IMR-90 (cell line): Measurements from ENCODE around the gene CAMTA2. TPM values are rescaled to one million over a fixed set of nuclear protein-coding genes. Genes with fewer than 3 reads are reported as not detected.

Source experiments
- ATAC-seq: fragments of 200-7000 bp; cut with Tn5 transposase; 2 replicates; pipeline ENCODE4 v1.9.1; 2020; ENCODE audit warnings: low read depth, mild to moderate bottlenecking, moderate library complexity
- BruUV-seq: library from RNA; stranded (reverse); fragments of 400-500 nt; replicated peaks from 2 replicates; lab custom pipeline; 2021; lab: Mats Ljungman, UMichigan
- CTCF ChIA-PET: fragments of 300-600 bp; formaldehyde crosslinking; extraction: SDS; loops from one replicate; lab custom pipeline; 2021; ENCODE audit warnings: antibody characterized with exemption; lab: Yijun Ruan, JAX
- POLR2A ChIA-PET: fragments of 300-600 bp; sonication (Branson Sonifier 250); formaldehyde crosslinking; loops from one replicate; lab custom pipeline; 2022; ENCODE audit warnings: antibody characterized with exemption; ENCODE audit not compliant: unreplicated experiment; lab: Charles Lee
- DNase-seq: peaks from one replicate; pipeline ENCODE4 v3.0.0; 2013
- H2AFZ ChIP-seq: replicated peaks from 2 replicates; pipeline ENCODE3; 2013; ENCODE audit warnings: low read length, mild to moderate bottlenecking; ENCODE audit not compliant: poor library complexity
- H2AK5ac ChIP-seq: 2 replicates; pipeline ENCODE4 v1.6.1; 2013; ENCODE audit warnings: low read depth, low read length, inconsistent platforms
- H2AK9ac ChIP-seq: replicated peaks from 2 replicates; pipeline ENCODE3; 2013; ENCODE audit warnings: mild to moderate bottlenecking, low read depth, low read length, moderate library complexity; ENCODE audit not compliant: poor library complexity
- H2BK120ac ChIP-seq: 2 replicates; pipeline ENCODE4 v1.6.1; 2013; ENCODE audit warnings: low read depth, low read length, inconsistent platforms
- H2BK15ac ChIP-seq: 3 replicates; pipeline ENCODE4 v1.6.1; 2013; ENCODE audit warnings: low read depth, low read length, inconsistent platforms
- H2BK20ac ChIP-seq: 2 replicates; pipeline ENCODE4 v1.6.1; 2013; ENCODE audit warnings: low read depth, mild to moderate bottlenecking, inconsistent platforms, low read length, moderate library complexity
- H2BK5ac ChIP-seq: 2 replicates; pipeline ENCODE4 v1.6.1; 2013; ENCODE audit warnings: mild to moderate bottlenecking, low read depth, low read length, inconsistent platforms; ENCODE audit not compliant: poor library complexity, severe bottlenecking
- H3K14ac ChIP-seq: replicated peaks from 2 replicates; pipeline ENCODE4 v1.6.1; 2013; ENCODE audit warnings: low read depth, low read length, inconsistent platforms
- H3K18ac ChIP-seq: 2 replicates; pipeline ENCODE4 v1.6.1; 2013; ENCODE audit warnings: low read depth, low read length, control low read depth
- H3K23ac ChIP-seq: 2 replicates; pipeline ENCODE4 v1.6.1; 2013; ENCODE audit warnings: low read depth, low read length, inconsistent platforms
- H3K27ac ChIP-seq: 2 replicates; pipeline ENCODE4 v1.5.1; 2013; ENCODE audit warnings: mild to moderate bottlenecking, control low read depth, low read length; ENCODE audit not compliant: insufficient read depth
- H3K27me3 ChIP-seq: 2 replicates; pipeline ENCODE4 v1.6.1; 2013; ENCODE audit warnings: low read length; ENCODE audit not compliant: control insufficient read depth, insufficient read depth
- H3K36me3 ChIP-seq: 2 replicates; pipeline ENCODE4 v1.6.1; 2013; ENCODE audit warnings: low read length, mixed read lengths; ENCODE audit not compliant: control insufficient read depth, insufficient read depth
- H3K4ac ChIP-seq: 2 replicates; pipeline ENCODE4 v1.6.1; 2013; ENCODE audit warnings: low read depth, low read length, inconsistent platforms
- H3K4me1 ChIP-seq: 2 replicates; pipeline ENCODE4 v1.6.1; 2013; ENCODE audit warnings: low read length, mixed read lengths; ENCODE audit not compliant: control insufficient read depth, insufficient read depth
- H3K4me2 ChIP-seq: 2 replicates; pipeline ENCODE4 v1.6.1; 2013; ENCODE audit warnings: low read depth, mild to moderate bottlenecking, control low read depth, low read length, moderate library complexity
- H3K4me3 ChIP-seq: 2 replicates; pipeline ENCODE4 v1.5.1; 2013; ENCODE audit warnings: low read depth, mild to moderate bottlenecking, control low read depth, low read length, moderate library complexity; ENCODE audit not compliant: insufficient read depth
- H3K56ac ChIP-seq: 2 replicates; pipeline ENCODE4 v1.6.1; 2013; ENCODE audit warnings: low read length, inconsistent platforms; ENCODE audit not compliant: insufficient read depth; ENCODE audit errors: extremely low read depth
- H3K79me1 ChIP-seq, 2 experiments: 2 replicates each; pipeline ENCODE4 v1.6.1; 2013; ENCODE audit warnings: low read length in 2 of 2, inconsistent platforms in 1 of 2, low read depth in 1 of 2
- H3K9ac ChIP-seq: 2 replicates; pipeline ENCODE4 v1.6.1; 2013; ENCODE audit warnings: low read depth, low read length, control low read depth
- H3K9me1 ChIP-seq: 2 replicates; pipeline ENCODE4 v1.6.1; 2013; ENCODE audit warnings: low read length, inconsistent platforms; ENCODE audit not compliant: insufficient read depth
- H3K9me3 ChIP-seq: 2 replicates; pipeline ENCODE4 v1.6.1; 2013; ENCODE audit warnings: low read length; ENCODE audit not compliant: control insufficient read depth, insufficient read depth
- H4K20me1 ChIP-seq: 2 replicates; pipeline ENCODE4 v1.6.1; 2013; ENCODE audit warnings: low read length, inconsistent platforms; ENCODE audit not compliant: insufficient read depth
- H4K5ac ChIP-seq: 2 replicates; pipeline ENCODE4 v1.6.1; 2013; ENCODE audit warnings: mild to moderate bottlenecking, low read depth, low read length, control low read depth
- H4K8ac ChIP-seq, 2 experiments: 2 replicates each; pipeline ENCODE4 v1.6.1; 2013; ENCODE audit warnings: low read depth in 2 of 2, low read length in 2 of 2, control low read depth in 1 of 2, inconsistent platforms in 1 of 2
- H4K91ac ChIP-seq: 2 replicates; pipeline ENCODE4 v1.6.1; 2013; ENCODE audit warnings: low read depth, low read length, inconsistent platforms; ENCODE audit not compliant: insufficient read depth
- POLR2A ChIP-seq: IDR thresholded peaks from 2 replicates; pipeline ENCODE4 v1.6.1; 2012; ENCODE audit warnings: mild to moderate bottlenecking, low read depth, low read length
- RAD21 ChIP-seq: IDR thresholded peaks from 2 replicates; pipeline ENCODE4 v1.6.1; 2012; ENCODE audit warnings: low read length, improper control_type of control experiment
- SMC3 ChIP-seq: fragments of 150-350 bp; IDR thresholded peaks from 2 replicates; pipeline ENCODE4 v1.6.1; 2016; ENCODE audit warnings: low read depth, mild to moderate bottlenecking, antibody characterized with exemption, low read length, moderate library complexity
- WGBS, 2 experiments: methylation state at CpG; one replicate each; pipeline versions ENCODE4 v1.1.5 to v1.1.7; 2013; ENCODE audit warnings: missing lambda C conversion rate in 2 of 2; ENCODE audit not compliant: insufficient read length in 1 of 2; ENCODE audit errors: extremely low coverage in 2 of 2; 5-methylcytosine and 5-hydroxymethylcytosine counted together
- dilution Hi-C: fragments of 300-500 bp; cut with HindIII; formaldehyde crosslinking; loops from one replicate; pipeline ENCODE4 v1.14.3; 2018; ENCODE audit warnings: low sequenced_read_pairs; ENCODE audit not compliant: unreplicated experiment
- in situ Hi-C: fragments of 300-500 bp; cut with MboI; formaldehyde crosslinking; loops from 3 replicates; pipeline ENCODE4 v1.14.3; 2019; ENCODE audit warnings: low sequenced_read_pairs, inconsistent platforms, mixed read lengths
- intact Hi-C: fragments of 100-400 bp; cut with micrococcal nuclease; formaldehyde crosslinking; loops from 2 replicates; pipeline ENCODE4 v1.10.0; 2022
- polyA plus RNA-seq, 3 experiments: library from polyadenylated mRNA; depleted of rRNA; stranded (reverse); fragments of >200 nt; gene quantifications; 2 replicates each; pipeline ENCODE4 v1.2.3, GENCODE V29; 2012; ENCODE audit warnings: low replicate concordance in 1 of 3
- total RNA-seq: library from RNA; depleted of rRNA; stranded (reverse); fragments of >200 nt; gene quantifications from 2 replicates; pipeline ENCODE4 v1.2.3, GENCODE V29; 2012
- TF ChIP-seq, protein P1 (sequence below): fragments of 150-350 bp; IDR thresholded peaks from 2 replicates; pipeline ENCODE4 v1.6.1; 2016; ENCODE audit warnings: low read depth, mild to moderate bottlenecking, low read length, moderate library complexity, borderline replicate concordance
- TF ChIP-seq, protein P2 (sequence below): conservative IDR thresholded peaks from 2 replicates; pipeline ENCODE4 v1.5.1; 2012; ENCODE audit warnings: mild to moderate bottlenecking, low read depth, low read length, improper control_type of control experiment
- TF ChIP-seq, protein P3 (sequence below): fragments of 150-350 bp; IDR thresholded peaks from 2 replicates; pipeline ENCODE4 v1.6.1; 2017; ENCODE audit warnings: mild to moderate bottlenecking, antibody characterized with exemption, low read length, low read depth

CAMTA2 gene
- total and polyA plus RNA-seq, 2 of the 4 experiments (the other 2 are of a cell fraction) = 1.4 to 54.7 TPM

DNA sequence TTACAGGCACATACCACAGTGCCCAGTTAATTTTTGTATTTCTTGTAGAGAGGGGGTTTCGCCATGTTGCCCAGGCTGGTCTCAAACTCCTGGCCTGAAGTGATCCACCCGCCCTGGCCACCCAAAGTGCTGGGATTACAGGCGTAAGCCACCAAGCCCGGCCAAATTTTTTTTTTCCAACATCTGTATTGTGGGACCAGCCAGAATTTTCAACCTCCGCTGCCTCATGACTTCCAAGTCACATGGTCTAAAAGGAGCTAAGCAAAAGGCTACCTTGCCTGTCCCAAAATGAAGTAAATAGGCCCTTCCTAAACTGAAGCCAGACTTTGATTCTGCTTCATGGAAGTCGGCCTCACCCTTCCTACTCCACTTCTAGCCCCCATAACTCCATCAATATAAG lies 15.6 kb downstream of the CAMTA2 start:
- Histone ChIP-seq H3K4ac (no peak overlapping the region), H3K56ac (no peak overlapping the region), H4K20me1 (peaks cover 3% of the 10 kb centered on the region; the same call in 1 of the 2 replicates), H3K9ac (no peak overlapping the region), H3K79me1 (peaks cover 6 to 56% of the 10 kb centered on the region in 2 experiments; a peak in 3 of 4 replicates), H2BK20ac (no peak overlapping the region), H3K9me3 (no peaks in the 10 kb centered on the region), H3K4me2 (no peak overlapping the region), H2BK120ac (no peak overlapping the region), H3K18ac (no peak overlapping the region), H3K27me3 (no peaks in the 10 kb centered on the region), H2BK15ac (no peak overlapping the region), H3K9me1 (peaks cover 19% of the 10 kb centered on the region), H4K8ac (no peak overlapping the region), H4K91ac (no peak overlapping the region), H2BK5ac (no peak overlapping the region), H3K4me1 (peaks cover 14% of the 10 kb centered on the region), H2AK9ac (peak overlapping the region; percentile 56), H3K36me3 (peaks cover 35% of the 10 kb centered on the region), H4K5ac (no peak overlapping the region), H3K14ac (no peak overlapping the region), H3K27ac (no peak overlapping the region), H2AK5ac (no peak overlapping the region), H3K23ac (no peak overlapping the region), H2AFZ (no peak overlapping the region), H3K4me3 (no peak overlapping the region)
- no peak for ATAC-seq
- 100% methylated on average over 3 of the region's 6 CpGs; no CpG with 5 or more reads in 1 of the 2 experiments for WGBS, 2 experiments
- ChIA-PET POLR2A (no interaction called here), CTCF (interaction anchor here (1.9 kb wide), 1 partner anchor 9 kb away, joined by 6 read pairs; no protein-coding TSS in a partner anchor)
- in situ Hi-C loops = no loop called here
- BruUV-seq = no TSS peak
- TF ChIP-seq RAD21 = no peak
- TF ChIP-seq, protein P1, sequence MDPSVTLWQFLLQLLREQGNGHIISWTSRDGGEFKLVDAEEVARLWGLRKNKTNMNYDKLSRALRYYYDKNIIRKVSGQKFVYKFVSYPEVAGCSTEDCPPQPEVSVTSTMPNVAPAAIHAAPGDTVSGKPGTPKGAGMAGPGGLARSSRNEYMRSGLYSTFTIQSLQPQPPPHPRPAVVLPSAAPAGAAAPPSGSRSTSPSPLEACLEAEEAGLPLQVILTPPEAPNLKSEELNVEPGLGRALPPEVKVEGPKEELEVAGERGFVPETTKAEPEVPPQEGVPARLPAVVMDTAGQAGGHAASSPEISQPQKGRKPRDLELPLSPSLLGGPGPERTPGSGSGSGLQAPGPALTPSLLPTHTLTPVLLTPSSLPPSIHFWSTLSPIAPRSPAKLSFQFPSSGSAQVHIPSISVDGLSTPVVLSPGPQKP = no peak
- TF ChIP-seq, protein P2, sequence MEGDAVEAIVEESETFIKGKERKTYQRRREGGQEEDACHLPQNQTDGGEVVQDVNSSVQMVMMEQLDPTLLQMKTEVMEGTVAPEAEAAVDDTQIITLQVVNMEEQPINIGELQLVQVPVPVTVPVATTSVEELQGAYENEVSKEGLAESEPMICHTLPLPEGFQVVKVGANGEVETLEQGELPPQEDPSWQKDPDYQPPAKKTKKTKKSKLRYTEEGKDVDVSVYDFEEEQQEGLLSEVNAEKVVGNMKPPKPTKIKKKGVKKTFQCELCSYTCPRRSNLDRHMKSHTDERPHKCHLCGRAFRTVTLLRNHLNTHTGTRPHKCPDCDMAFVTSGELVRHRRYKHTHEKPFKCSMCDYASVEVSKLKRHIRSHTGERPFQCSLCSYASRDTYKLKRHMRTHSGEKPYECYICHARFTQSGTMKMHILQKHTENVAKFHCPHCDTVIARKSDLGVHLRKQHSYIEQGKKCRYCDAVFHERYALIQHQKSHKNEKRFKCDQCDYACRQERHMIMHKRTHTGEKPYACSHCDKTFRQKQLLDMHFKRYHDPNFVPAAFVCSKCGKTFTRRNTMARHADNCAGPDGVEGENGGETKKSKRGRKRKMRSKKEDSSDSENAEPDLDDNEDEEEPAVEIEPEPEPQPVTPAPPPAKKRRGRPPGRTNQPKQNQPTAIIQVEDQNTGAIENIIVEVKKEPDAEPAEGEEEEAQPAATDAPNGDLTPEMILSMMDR = no peak
- TF ChIP-seq SMC3 = no peak
- TF ChIP-seq, protein P3, sequence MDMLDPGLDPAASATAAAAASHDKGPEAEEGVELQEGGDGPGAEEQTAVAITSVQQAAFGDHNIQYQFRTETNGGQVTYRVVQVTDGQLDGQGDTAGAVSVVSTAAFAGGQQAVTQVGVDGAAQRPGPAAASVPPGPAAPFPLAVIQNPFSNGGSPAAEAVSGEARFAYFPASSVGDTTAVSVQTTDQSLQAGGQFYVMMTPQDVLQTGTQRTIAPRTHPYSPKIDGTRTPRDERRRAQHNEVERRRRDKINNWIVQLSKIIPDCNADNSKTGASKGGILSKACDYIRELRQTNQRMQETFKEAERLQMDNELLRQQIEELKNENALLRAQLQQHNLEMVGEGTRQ = no peak
- no peak for TF ChIP-seq POLR2A
- no peak for DNase-seq
- intact Hi-C loops = no loop called here
- dilution Hi-C loops = no loop called here
